T-cell (primary cell): ENCODE measurements around the gene SVIL. TPM values are rescaled to one million over a fixed set of nuclear protein-coding genes. Genes with fewer than 3 reads are reported as not detected.
"Not testable (repeated sequence)": the region's sequence is repeated elsewhere in the genome, so short reads cannot be mapped to it uniquely, and the experiment has no call there.

Experiments used
- ATAC-seq, 4 experiments: fragments of 200-7000 bp in 3 of 4; fragments of 150-1000 bp in 1 of 4; cut with Tn5 transposase; replicated peaks in 1 of 4; 1 replicate in 3 of 4; 2 replicates in 1 of 4; pipeline ENCODE4 v1.10.0; 2021; ENCODE audit warnings: moderate library complexity in 3 of 4, mild to moderate bottlenecking in 2 of 4, moderate number of reproducible peaks in 1 of 4
- CTCF ChIA-PET, 2 donors: fragments of 300-600 bp; sonication (Branson Sonifier 250); formaldehyde crosslinking; loops; one replicate each; lab custom pipeline; 2022; ENCODE audit warnings: antibody characterized with exemption in 2 of 2; lab: Charles Lee
- POLR2A ChIA-PET, 2 donors: fragments of 300-600 bp; sonication (Branson Sonifier 250); formaldehyde crosslinking; loops; one replicate each; lab custom pipeline; 2022; ENCODE audit warnings: antibody characterized with exemption in 2 of 2; lab: Charles Lee
- DNase-seq, 35 experiments: peaks; one replicate each; pipeline versions ENCODE4 v3.0.0 to v3.0.0-alpha.2; 2013 to 2023
- H3K27ac ChIP-seq: one replicate; pipeline ENCODE4 v1.5.1; 2013; ENCODE audit warnings: low read length
- H3K27me3 ChIP-seq, 2 experiments: replicated peaks in 1 of 2; 1 replicate in 1 of 2; 2 replicates in 1 of 2; pipeline versions ENCODE4 v1.6.1 to v1.7.0; 2013; ENCODE audit warnings: low read length in 1 of 2, mixed read lengths in 1 of 2; ENCODE audit not compliant: control insufficient read depth in 2 of 2, insufficient read depth in 2 of 2; ENCODE audit errors: extremely low read depth in 1 of 2
- H3K36me3 ChIP-seq, 2 donors: 1 replicate in 1 of 2; 2 replicates in 1 of 2; pipeline versions ENCODE4 v1.6.1 to v1.7.0; 2013; ENCODE audit warnings: low read length in 1 of 2; ENCODE audit not compliant: control insufficient read depth in 2 of 2, insufficient read depth in 1 of 2; ENCODE audit errors: extremely low read depth in 1 of 2
- H3K4me1 ChIP-seq, 2 experiments: 1 replicate in 1 of 2; 2 replicates in 1 of 2; pipeline versions ENCODE4 v1.6.1 to v1.7.0; 2013; ENCODE audit warnings: low read length in 2 of 2, mixed read lengths in 1 of 2; ENCODE audit not compliant: insufficient read depth in 2 of 2, control insufficient read depth in 1 of 2; ENCODE audit errors: extremely low read depth in 1 of 2
- H3K4me3 ChIP-seq, 2 donors: 1 replicate in 1 of 2; 2 replicates in 1 of 2; pipeline versions ENCODE4 v1.5.1 to v1.7.0; 2013; ENCODE audit warnings: mild to moderate bottlenecking in 2 of 2, low read length in 1 of 2, moderate library complexity in 1 of 2; ENCODE audit not compliant: control insufficient read depth in 1 of 2; ENCODE audit errors: extremely low read depth in 1 of 2
- H3K9me3 ChIP-seq: 2 replicates; pipeline ENCODE4 v1.7.0; 2013
- H3K27ac Mint-ChIP-seq, 2 donors: one replicate each; pipeline ENCODE4 v1.8.0; 2020 to 2021; ENCODE audit warnings: mild to moderate bottlenecking in 2 of 2, mixed read lengths in 2 of 2
- H3K27me3 Mint-ChIP-seq, 2 donors: one replicate each; pipeline ENCODE4 v1.8.0; 2021 to 2022; ENCODE audit warnings: mixed read lengths in 2 of 2
- H3K36me3 Mint-ChIP-seq: one replicate; pipeline ENCODE4 v1.8.0; 2021; ENCODE audit warnings: mixed read lengths
- H3K4me1 Mint-ChIP-seq, 3 donors: one replicate each; pipeline ENCODE4 v1.8.0; 2020 to 2022; ENCODE audit warnings: mixed read lengths in 3 of 3, mild to moderate bottlenecking in 1 of 3
- H3K4me3 Mint-ChIP-seq, 3 donors: one replicate each; pipeline ENCODE4 v1.8.0; 2020 to 2022; ENCODE audit warnings: mild to moderate bottlenecking in 3 of 3, mixed read lengths in 3 of 3, moderate library complexity in 3 of 3
- H3K9me3 Mint-ChIP-seq, 3 donors: one replicate each; pipeline ENCODE4 v1.8.0; 2020 to 2022; ENCODE audit warnings: mixed read lengths in 3 of 3
- WGBS: methylation state at CpG from one replicate; pipeline ENCODE4 v1.1.5; 2013; ENCODE audit warnings: missing lambda C conversion rate; ENCODE audit not compliant: insufficient coverage; 5-methylcytosine and 5-hydroxymethylcytosine counted together
- total RNA-seq, 35 experiments: library from RNA in 6 of 35; stranded (reverse) in 6 of 35; fragments of 120-200 nt in 1 of 35; gene quantifications; one replicate each; pipeline versions ENCODE4 v1.2.1 to v1.2.4 and lab custom pipeline; 2013 to 2026

The SVIL gene
- total RNA-seq, 5 donors from 2014 or later (not counting 1 experiment from before 2014, with no cell fraction given) = 17.4 to 45.6 (median 19.6) TPM

DNA sequence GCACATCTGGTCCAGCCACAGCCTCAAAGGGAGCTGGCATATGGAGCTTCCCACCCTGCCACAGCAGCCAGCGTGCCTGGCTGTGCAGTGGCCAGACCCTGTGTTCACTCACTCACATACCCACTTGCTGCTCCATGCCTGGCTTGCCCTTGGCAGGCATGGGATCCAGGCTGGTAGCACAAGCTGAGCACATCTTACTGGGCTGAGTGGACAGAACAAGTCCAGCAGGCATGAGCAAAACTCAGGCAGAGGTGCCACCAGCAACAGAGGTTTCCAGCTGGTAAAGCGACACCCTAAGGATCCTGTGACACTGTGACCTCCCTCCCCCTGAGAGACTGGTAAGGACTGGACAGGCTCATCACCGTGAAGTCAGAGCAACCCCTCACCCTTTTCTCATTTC, 25.1 kb downstream of the SVIL start:
- Mint-ChIP-seq H3K9me3 (no peaks in the 10 kb centered on the region), H3K4me3 (no peak overlapping the region), H3K4me1 (peaks cover 0 to 9% (median 0%) of the 10 kb centered on the region in 3 donors), H3K36me3 (peaks cover 18% of the 10 kb centered on the region), H3K27ac (no peak overlapping the region), H3K27me3 (no peaks in the 10 kb centered on the region)
- Histone ChIP-seq H3K4me3 (no peak overlapping the region), H3K27me3 (peaks cover 0 to 7% of the 10 kb centered on the region in 2 experiments), H3K9me3 (no peaks in the 10 kb centered on the region), H3K27ac (no peak overlapping the region), H3K36me3 (no peaks in the 10 kb centered on the region), H3K4me1 (no peaks in the 10 kb centered on the region)
- DNase-seq = no peak
- no peak for ATAC-seq
- CTCF ChIA-PET = no interaction called here
- 85% methylated on average over 2 of the region's 3 CpGs for WGBS
- POLR2A ChIA-PET = no interaction called here

- H3K27ac Mint-ChIP-seq = no peak overlapping the region
- WGBS = 85% methylated on average over 6 of the region's 11 CpGs
- Histone ChIP-seq H3K9me3 (no peaks in the 10 kb centered on the region), H3K4me1 (no peaks in the 10 kb centered on the region), H3K4me3 (no peak overlapping the region), H3K27ac (no peak overlapping the region), H3K27me3 (peaks cover 0 to 7% of the 10 kb centered on the region in 2 experiments), H3K36me3 (no peaks in the 10 kb centered on the region)
- ChIA-PET CTCF (no interaction called here), POLR2A (no interaction called here)
- no peak overlapping the region for H3K4me3 Mint-ChIP-seq
- no peak for DNase-seq
- no peaks in the 10 kb centered on the region for H3K9me3 Mint-ChIP-seq
- no peak for ATAC-seq
- H3K36me3 Mint-ChIP-seq = peaks cover 14% of the 10 kb centered on the region
- no peaks in the 10 kb centered on the region for H3K27me3 Mint-ChIP-seq
- peaks cover 0 to 9% (median 0%) of the 10 kb centered on the region in 3 donors for H3K4me1 Mint-ChIP-seq
These were observed 26.1 kb downstream of the SVIL start for GRCh38 chr10:29608476-29609301.

DNA sequence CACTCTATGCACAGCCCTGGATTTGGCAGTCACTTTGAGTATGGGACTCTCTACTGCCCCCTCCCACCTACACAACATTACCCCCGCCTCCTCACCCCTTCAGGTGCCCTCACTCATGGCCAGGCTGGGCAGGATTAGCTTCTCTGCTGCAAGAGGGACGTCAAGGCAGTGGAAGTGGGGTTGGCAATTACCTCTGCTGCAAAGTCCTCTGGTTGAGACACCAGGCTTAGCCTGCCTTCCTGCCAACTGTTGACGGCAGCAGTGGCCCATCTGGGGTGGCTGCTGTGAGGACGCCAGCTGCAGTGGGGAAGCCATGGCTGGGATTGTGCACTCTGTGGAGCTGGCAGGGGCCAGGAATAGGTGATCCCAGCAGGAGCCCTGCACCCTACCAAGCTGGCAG, 26.7 kb downstream of the SVIL start:
- Mint-ChIP-seq H3K27me3 (no peaks in the 10 kb centered on the region), H3K4me3 (no peak overlapping the region)
- WGBS = 78% methylated on average over 4 of the region's 4 CpGs

DNA sequence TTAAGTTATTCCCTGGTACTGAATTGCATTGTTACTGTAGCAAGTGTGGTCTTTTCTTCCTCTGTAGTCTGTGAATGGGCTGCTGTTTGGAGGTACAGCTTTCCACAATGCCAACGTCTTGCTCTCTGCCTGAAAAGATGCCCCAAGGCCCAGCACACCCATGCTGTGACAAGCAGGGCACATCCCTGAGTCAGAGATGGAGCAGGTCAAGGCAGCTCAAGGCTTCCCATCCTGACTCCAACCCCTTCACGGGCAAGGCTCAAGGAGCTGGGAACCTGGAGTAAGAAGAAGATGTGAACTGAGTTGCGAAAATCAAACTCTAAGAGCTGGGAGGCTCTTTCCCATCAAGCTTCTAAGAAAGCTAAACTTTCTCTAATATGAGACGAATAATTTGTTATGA, 27.2 kb downstream of the SVIL start:
- Histone ChIP-seq H3K36me3 (no peaks in the 10 kb centered on the region), H3K27ac (no peak overlapping the region), H3K9me3 (no peaks in the 10 kb centered on the region), H3K4me3 (no peak overlapping the region), H3K4me1 (no peaks in the 10 kb centered on the region), H3K27me3 (peaks cover 0 to 7% of the 10 kb centered on the region in 2 experiments)
- H3K36me3 Mint-ChIP-seq = peaks cover 14% of the 10 kb centered on the region
- CTCF ChIA-PET = interaction anchor here in 1 of 2 donors (0.6 to 0.7 kb wide), 2 partner anchors 15 to 34 kb away, joined by 3 to 4 read pairs; no protein-coding TSS in a partner anchor
- ATAC-seq = no peak
- H3K27ac Mint-ChIP-seq = no peak overlapping the region
- no peaks in the 10 kb centered on the region for H3K27me3 Mint-ChIP-seq
- DNase-seq = no peak
- H3K4me3 Mint-ChIP-seq = no peak overlapping the region
- no peaks in the 10 kb centered on the region for H3K9me3 Mint-ChIP-seq
- POLR2A ChIA-PET = no interaction called here
- WGBS = 100% methylated on average over 1 of the region's 4 CpGs
- H3K4me1 Mint-ChIP-seq = peaks cover 0 to 9% (median 0%) of the 10 kb centered on the region in 3 donors

More for the DNA sequence above, 26.7 kb downstream of the SVIL start:
- ATAC-seq (no peak), DNase-seq (no peak)
- ChIA-PET CTCF (interaction anchor here in 1 of 2 donors (0.6 to 0.7 kb wide), 2 partner anchors 16 to 35 kb away, joined by 3 to 4 read pairs; no protein-coding TSS in a partner anchor), POLR2A (no interaction called here)
- H3K27ac ChIP-seq = no peak overlapping the region
- peaks cover 0 to 7% of the 10 kb centered on the region in 2 experiments for H3K27me3 ChIP-seq
- Mint-ChIP-seq H3K4me1 (peaks cover 0 to 9% (median 0%) of the 10 kb centered on the region in 3 donors), H3K36me3 (peaks cover 14% of the 10 kb centered on the region), H3K27ac (no peak overlapping the region), H3K9me3 (no peaks in the 10 kb centered on the region)
- no peaks in the 10 kb centered on the region for H3K4me1 ChIP-seq
- no peaks in the 10 kb centered on the region for H3K36me3 ChIP-seq
- H3K9me3 ChIP-seq = no peaks in the 10 kb centered on the region
- no peak overlapping the region for H3K4me3 ChIP-seq

DNA sequence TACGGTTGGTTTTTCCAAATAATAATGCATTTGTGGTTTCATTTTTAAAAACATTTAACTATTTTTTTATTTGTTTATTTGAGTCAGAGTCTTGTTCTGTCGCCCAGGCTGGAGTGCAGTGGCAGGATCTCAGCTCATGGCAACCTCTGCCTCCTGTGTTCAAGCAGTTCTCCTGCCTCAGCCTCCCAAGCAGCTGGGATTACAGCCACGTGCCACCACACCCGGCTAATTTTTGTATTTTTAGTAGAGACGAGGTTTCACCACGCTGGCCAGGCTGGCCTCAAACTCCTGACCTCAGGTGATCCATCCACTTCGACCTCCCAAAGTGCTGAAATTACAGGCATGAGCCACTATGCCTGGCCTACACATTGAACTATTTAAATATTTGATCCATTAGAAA, 28.1 kb downstream of the SVIL start:
- CTCF ChIA-PET, H3K27me3 Mint-ChIP-seq, H3K36me3 Mint-ChIP-seq, H3K27ac ChIP-seq, H3K9me3 ChIP-seq, H3K27ac Mint-ChIP-seq, ATAC-seq, H3K27me3 ChIP-seq, H3K9me3 Mint-ChIP-seq, DNase-seq, H3K4me3 Mint-ChIP-seq, H3K36me3 ChIP-seq, H3K4me3 ChIP-seq, H3K4me1 Mint-ChIP-seq, POLR2A ChIA-PET, H3K4me1 ChIP-seq: not testable (repeated sequence)
- WGBS = 96% methylated on average over 4 of the region's 7 CpGs

GRCh38 chr10:29604291-29604825, 30.4 kb downstream of the SVIL start:
- H3K4me3 ChIP-seq = no peak overlapping the region
- H3K27me3 Mint-ChIP-seq = no peaks in the 10 kb centered on the region
- no peak overlapping the region for H3K27ac ChIP-seq
- no peak overlapping the region for H3K27ac Mint-ChIP-seq
- 94% methylated on average over 2 of the region's 9 CpGs for WGBS
- peaks cover 0 to 2% (median 0%) of the 10 kb centered on the region in 3 donors for H3K4me1 Mint-ChIP-seq
- no peak overlapping the region for H3K4me3 Mint-ChIP-seq
- H3K36me3 Mint-ChIP-seq = peaks cover 3% of the 10 kb centered on the region
- ChIA-PET POLR2A (no interaction called here), CTCF (no interaction called here)
- H3K9me3 ChIP-seq = no peaks in the 10 kb centered on the region
- no peaks in the 10 kb centered on the region for H3K4me1 ChIP-seq
- DNase-seq (no peak), ATAC-seq (no peak)
- peaks cover 0 to 5% of the 10 kb centered on the region in 2 experiments for H3K27me3 ChIP-seq
- H3K36me3 ChIP-seq = no peaks in the 10 kb centered on the region
- H3K9me3 Mint-ChIP-seq = no peaks in the 10 kb centered on the region
